HL-60 (cell line): ENCODE measurements around the gene STX12.

Experiments used
- POLR2AphosphoS5 ChIP-seq: IDR thresholded peaks from 2 replicates; pipeline ENCODE4 v1.6.1; 2012; ENCODE audit warnings: low read depth
- TF ChIP-seq, protein P1 (sequence below): IDR thresholded peaks from one replicate; pipeline ENCODE4 v1.5.1; 2011; ENCODE audit warnings: low read length, control low read depth, inconsistent platforms; ENCODE audit not compliant: insufficient read depth
- TF ChIP-seq, protein P2 (sequence below): IDR thresholded peaks from 2 replicates; pipeline ENCODE4 v1.6.1; 2012; ENCODE audit warnings: low read depth; ENCODE audit not compliant: insufficient replicate concordance

DNA sequence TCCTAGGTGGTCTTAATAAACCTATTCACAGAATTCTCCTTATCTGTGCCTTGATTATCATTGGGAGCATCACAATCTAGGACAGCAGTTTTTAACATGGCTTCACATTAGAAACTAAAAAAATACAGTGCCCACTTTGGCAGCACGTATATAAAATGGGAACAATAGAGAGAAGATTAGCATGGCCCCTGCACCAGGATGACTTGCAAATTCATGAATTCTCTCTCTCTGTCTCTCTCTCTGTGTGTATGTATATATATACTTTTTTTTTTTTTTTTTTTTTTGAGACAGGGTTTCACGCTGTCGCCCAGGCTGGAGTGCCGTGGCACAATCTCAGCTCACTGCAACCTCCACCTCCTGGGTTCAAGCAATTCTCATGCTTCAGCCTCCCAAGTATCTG lies 51.4 kb downstream of the STX12 start:
- TF ChIP-seq, protein P1, sequence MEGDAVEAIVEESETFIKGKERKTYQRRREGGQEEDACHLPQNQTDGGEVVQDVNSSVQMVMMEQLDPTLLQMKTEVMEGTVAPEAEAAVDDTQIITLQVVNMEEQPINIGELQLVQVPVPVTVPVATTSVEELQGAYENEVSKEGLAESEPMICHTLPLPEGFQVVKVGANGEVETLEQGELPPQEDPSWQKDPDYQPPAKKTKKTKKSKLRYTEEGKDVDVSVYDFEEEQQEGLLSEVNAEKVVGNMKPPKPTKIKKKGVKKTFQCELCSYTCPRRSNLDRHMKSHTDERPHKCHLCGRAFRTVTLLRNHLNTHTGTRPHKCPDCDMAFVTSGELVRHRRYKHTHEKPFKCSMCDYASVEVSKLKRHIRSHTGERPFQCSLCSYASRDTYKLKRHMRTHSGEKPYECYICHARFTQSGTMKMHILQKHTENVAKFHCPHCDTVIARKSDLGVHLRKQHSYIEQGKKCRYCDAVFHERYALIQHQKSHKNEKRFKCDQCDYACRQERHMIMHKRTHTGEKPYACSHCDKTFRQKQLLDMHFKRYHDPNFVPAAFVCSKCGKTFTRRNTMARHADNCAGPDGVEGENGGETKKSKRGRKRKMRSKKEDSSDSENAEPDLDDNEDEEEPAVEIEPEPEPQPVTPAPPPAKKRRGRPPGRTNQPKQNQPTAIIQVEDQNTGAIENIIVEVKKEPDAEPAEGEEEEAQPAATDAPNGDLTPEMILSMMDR, result no peak
- TF ChIP-seq, protein P2, sequence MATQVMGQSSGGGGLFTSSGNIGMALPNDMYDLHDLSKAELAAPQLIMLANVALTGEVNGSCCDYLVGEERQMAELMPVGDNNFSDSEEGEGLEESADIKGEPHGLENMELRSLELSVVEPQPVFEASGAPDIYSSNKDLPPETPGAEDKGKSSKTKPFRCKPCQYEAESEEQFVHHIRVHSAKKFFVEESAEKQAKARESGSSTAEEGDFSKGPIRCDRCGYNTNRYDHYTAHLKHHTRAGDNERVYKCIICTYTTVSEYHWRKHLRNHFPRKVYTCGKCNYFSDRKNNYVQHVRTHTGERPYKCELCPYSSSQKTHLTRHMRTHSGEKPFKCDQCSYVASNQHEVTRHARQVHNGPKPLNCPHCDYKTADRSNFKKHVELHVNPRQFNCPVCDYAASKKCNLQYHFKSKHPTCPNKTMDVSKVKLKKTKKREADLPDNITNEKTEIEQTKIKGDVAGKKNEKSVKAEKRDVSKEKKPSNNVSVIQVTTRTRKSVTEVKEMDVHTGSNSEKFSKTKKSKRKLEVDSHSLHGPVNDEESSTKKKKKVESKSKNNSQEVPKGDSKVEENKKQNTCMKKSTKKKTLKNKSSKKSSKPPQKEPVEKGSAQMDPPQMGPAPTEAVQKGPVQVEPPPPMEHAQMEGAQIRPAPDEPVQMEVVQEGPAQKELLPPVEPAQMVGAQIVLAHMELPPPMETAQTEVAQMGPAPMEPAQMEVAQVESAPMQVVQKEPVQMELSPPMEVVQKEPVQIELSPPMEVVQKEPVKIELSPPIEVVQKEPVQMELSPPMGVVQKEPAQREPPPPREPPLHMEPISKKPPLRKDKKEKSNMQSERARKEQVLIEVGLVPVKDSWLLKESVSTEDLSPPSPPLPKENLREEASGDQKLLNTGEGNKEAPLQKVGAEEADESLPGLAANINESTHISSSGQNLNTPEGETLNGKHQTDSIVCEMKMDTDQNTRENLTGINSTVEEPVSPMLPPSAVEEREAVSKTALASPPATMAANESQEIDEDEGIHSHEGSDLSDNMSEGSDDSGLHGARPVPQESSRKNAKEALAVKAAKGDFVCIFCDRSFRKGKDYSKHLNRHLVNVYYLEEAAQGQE, result no peak
- TF ChIP-seq POLR2AphosphoS5, result no peak
